Stimulated activated CD4-positive, alpha-beta T cell treated with anti-CD3 and anti-CD28 coated beads, Interleukin-4, amount 100 ng/mL, for 4 hours (primary cell): Measurements from ENCODE around the gene NEXN.
A peak's percentile ranks its signal among the peaks of the same experiment; 100 is the strongest.
"Not testable (repeated sequence)": the region's sequence is repeated elsewhere in the genome, so short reads cannot be mapped to it uniquely, and the experiment has no call there.

ENCODE experiments used
- DNase-seq, 2 experiments: peaks; one replicate each; pipeline ENCODE4 v3.0.0-alpha.2; 2020

The NEXN gene

DNA sequence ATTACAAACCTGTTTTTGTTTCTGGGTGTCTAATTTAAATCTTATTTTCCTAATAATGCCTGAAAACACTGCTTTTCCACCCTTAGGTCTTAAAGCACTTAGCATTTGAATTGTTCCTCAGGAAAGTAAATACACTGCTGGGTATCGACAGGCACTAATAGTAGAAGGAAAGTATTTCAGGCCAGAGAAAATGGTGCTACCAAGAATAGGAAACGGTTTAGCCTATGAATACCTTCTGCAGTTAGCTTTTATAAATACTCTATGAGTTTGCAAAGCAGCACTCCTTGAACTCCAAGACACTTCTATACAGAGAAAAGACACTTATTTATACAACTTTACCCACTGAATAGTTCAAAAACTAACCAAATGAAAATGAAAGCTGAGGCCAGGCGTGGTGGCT is 83.7 kb downstream of the NEXN start:
- DNase-seq: no peak

DNA sequence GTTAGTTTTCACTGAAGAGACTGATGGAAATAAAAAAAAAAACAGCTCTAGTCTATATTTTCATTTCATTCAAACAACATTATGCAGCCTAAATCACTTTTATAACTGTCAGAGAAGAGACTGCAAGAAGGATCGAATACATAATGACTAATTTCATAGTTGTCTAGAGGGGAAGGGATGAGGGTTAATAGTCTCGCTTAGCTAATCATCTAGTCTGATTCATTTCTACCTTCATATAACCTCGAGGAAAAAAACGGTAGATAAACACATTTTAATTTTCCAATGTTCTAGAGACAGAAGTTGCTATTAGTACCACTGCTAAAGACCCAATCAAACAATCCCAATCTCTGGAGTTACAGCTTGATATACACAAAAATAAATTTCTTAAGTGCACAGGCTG is 87.0 kb downstream of the NEXN start:
- no peak for DNase-seq

DNA sequence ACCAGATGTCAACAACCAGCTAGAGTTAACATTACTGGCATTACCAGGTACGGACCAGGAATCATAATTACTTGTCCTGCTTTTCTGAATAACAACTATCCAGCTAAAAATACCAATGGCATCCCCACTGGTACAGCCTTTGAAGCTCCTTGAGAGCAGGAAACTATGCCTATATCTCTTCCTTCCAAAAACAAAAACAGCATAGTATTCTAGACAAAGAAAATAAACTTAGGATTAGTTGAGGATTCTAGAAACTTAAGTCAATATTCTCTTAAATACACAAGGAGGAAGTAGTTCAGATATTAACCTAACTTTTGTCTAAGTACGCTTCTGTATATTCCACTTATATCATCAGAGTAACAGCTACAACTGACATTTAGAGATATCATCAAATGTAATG is 87.5 kb downstream of the NEXN start:
- DNase-seq: no peak

DNA sequence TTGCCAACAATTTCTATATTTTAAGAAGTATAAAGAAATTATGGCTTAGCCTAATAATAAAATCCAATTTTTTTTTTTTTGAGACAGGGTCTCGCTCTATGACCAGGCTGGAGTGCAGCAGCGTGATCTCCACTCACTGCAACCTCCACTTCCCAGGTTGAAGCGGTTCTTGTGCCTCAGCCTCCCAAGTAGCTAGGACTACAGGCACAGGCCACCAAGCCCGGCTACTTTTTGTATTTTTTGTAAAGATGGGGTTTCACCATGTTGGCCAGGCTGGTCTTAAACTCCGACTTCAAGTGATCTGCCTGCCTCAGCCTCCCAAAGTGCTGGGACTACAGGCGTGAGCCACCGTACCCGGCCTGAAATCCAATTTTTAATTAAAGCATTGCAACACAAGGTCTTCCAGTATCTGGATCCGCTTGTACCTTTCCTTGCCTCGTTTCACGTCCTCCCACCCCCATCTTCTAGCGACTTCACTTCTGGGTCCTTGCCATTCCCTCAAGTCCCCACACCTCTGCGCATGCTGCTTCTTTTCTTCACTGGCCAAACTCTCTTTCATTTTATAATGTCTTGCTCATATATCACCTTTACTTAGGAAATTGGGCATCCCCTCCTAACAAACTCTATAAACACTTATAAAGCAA is 88.1 kb downstream of the NEXN start:
- DNase-seq: no peak

DNA sequence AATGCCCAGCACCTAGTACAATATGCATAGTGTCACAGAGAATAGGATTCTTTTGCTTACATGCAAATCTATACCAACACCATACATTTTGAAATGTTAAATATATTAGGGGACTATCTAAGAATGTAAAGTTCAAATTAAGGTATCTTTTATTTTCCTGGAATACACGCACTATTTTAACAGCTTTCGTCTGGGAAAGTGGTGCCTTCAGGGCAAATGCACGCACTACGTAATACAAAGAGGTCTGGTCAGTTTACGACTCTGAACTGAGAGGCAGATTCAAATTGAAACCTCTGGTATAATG is 89.5 kb downstream of the NEXN start:
- no peak for DNase-seq

DNA sequence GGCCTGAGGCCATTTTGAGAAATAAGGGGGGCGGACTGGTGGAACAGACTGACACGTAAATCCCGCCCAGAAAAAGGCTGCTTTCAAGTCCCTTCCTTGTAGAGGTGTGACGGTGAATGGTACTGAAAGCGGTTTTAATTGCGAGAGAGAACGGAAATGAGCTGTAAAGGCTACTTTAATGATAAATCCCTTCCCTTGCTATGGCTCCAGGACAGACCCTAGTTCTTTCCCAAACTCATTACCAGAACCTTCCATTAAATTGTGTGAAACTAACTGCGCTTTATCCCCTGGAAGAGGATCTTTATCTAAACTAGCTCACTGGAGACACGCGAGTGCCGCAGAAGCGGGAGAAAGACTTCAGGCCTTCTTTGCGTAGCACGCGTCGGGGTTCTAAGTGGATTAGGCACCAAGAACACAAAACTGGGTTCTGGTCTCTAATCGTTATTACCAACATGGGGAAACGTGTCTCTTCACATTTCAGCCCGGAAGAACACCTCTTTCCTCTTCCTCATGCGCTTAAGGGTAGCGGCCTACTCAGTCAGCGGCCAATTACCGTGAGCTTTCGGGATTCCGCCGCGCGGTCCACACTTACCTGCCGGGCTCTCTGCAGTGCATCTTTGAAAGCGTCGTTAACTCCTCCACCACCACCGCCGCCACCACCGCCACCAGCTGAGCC is 90.0 kb downstream of the NEXN start:
- DNase-seq: peak; percentile 43 to 79

DNA sequence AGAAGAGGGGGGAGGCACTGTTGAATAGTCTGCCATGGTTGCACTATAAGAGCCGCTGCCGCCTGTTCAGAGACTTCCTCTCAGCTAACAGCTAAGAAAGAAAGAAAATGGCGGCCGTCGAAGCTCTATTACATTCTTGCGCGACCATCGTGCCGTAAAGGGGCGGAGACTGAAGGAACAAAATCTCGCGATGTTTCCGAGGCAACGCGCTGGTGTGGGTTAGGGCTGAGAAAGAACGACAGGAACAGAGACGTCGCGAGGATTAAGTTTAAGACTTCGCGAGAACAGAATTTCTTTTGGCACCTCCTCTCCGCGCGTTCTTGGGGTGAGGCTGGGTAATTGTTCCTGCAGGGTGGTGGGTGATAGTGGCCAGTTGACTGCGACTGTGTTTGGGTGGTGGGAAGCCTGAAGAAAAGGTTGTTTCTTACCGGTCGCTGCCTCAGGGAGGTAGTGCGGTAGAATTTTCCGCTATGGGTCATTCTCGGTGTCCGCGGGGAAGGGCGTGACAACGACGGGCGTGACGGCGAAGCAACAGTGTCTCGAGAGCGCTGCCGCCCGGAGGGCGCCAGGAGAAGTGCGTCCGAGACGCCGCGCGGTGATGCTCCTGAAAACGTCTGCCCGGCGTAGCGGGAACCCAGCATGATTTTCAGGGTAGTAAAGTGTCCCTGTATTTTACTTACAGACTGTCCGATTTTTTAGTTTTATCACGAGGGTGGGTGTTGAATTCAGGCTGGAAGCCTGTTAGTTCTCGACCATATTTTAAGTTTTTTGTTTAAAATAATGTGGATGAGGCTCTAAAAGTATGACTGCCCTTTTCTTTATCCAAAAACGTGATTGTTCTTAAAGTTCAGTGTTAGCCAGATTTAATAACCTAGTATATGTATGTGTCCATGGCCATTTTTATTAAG is 90.8 kb downstream of the NEXN start, which contains the start of gene FUBP1:
FUBP1 (minus strand) TSS at position 104 of the 908 bp plus-strand sequence; CDS start at position 36, 68 bp downstream.
- DNase-seq: peak; percentile 86 to 96

DNA sequence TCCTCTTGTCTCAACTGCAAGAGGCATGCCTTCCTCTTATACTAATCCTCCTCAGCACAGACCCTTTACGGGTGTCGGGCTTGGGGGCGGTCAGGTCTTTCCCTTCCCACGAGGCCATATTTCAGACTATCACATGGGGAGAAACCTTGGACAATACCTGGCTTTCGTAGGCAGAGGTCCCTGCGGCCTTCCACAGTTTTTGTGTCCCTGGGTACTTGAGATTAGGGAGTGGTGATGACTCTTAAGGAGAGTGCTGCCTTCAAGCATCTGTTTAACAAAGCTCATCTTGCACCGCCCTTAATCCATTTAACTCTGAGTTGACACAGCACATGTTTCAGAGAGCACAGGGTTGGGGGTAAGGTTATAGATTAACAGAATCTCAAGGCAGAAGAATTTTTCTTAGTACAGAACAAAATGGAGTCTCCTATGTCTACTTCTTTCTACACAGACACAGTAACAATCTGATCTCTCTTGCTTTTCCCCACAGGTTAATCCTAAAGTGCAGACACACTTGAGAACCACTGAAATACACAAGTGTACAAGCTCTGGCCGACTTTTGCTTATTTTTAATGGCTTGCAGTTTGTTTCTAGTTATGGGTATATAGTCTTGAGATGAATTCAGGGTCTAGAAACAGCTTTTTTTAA is 95.0 kb downstream of the NEXN start:
- not testable (repeated sequence) for DNase-seq

DNA sequence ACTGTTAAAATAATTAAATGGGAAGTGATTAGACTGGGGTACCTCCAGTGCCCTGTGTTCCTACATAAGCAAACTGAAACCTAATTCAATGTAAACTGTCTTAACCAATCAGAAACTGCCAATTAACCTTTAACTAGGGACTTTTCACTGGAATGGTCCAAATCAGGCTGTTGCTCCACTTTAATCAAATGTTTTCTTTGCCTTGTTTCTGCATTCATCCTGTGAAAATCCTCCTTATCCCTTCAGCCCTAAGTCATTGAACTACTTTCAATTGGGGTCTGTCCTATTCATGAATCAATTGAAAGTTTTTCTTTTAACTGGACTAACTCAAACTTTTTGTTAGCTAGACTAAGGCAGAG is 95.6 kb downstream of the NEXN start:
- DNase-seq: no peak

DNA sequence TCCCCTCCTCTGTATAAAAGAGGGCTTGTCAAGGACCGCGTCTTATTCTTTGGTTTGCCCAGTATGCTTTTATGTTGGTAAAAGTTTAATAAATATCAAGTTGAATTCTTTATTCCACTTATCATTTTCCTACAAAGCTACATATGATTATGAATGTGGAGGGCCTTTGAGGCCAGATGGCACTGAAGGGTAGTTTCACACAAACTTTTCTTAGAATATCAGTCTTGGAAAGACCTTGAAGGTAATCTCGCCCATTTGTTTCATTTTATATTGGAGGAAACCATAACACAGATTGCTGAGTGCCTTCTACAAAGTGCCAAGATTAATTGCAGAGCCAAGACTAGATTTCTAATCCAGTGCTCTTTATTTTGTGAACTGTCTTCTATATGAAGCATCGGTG is 96.2 kb downstream of the NEXN start:
- no peak for DNase-seq

DNA sequence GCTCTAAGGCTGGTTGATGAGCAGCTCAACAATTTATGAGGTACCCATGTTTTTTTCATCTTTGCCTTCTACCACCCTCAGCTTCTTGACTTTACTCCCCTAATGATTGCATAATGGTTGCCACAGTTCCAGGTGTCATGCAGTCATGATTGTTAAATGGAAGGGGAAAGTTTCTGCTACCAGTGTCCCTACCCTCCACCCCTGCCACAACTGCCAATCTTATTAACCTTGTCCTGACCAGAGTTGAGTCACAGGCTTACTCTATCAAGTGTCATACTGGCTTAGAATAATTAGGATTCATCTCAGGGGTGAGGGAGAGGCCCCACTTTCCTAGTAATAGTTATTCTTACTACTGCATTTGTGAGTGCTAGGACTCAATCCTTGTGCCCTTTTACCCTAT is 98.4 kb downstream of the NEXN start:
- no peak for DNase-seq

DNA sequence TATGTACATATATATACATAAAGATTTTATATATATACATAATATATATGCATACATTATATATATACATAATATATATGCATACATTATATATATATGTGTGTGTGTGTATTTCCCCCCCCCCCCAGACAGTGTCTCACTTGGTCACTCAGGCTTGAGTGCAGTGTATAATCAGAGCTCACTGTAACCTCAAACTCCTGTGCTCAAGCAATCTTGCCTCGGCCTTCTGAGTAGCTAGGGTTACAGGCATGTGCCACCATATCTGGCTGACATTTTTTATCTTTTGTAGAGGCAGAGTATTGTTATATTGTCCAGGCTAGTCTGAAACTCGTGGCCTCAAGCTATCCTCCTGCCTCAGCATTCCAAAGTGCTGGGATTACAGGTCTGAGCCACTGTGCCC is 99.5 kb downstream of the NEXN start:
- no peak for DNase-seq

DNA sequence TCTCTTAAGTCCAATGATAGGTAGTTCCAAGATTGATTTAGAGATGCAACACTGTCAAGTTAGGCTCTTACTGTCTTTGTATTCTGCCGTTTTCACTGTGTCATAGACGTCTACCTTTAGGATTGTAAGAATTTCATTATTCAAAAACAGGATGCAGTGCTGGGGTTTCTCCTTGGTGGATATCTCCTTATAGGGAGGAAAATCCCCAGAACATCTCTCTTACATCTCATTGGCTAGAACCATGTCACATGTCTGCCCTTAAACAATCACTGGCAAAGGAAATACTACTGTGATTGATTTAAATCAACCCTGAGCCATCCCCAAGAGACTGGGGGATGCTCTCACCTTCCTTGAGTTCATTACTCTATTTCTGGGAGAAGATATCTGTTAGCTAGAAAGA is 101.3 kb downstream of the NEXN start:
- no peak for DNase-seq

DNA sequence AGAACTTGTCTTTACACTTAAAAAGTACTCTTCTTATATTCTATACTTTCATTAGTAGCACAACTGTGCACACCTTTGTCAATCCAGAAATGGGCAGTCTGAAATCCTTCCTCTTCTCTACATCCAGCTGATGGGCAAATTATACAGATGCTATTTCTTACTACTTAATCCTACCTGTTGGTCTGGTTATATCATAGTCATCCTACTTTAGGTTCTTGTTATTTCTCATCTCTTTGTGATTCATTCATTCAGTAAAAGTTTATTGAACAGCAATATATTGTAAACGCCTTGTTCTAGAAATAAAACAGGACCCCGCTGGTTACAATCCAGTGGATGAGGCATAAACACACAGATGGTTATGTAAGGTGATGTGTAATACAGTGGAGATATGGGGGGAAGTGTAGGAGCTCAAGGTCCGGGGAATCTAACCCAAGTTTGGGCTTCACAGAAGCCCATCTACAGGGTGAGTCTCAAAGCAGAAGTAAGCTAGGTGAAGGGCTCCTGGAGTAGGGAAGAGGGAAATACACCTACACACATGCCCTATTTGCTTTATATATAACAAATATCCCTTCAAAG is 102.3 kb downstream of the NEXN start:
- no peak for DNase-seq

DNA sequence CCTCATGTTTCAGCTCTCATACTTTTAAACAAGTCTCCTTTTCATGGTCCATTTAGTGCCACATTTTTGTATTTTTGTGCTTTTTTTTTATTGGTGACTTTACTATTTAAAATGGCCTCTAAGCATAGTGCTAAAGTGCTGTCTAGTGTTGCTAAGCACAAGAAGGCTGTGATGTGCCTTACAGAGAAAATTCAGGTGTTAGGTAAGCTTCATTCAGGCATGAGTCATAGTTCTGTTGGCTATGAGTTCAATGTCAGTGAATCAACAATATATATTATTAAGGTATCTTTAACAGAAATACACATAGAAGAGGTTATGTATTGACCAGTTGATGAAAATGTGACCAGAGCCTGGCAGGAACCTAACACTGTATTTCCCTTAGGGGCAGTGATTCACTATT is 103.2 kb downstream of the NEXN start:
- no peak for DNase-seq
